SU-DHL-6 (cell line): ENCODE results near the gene HNRNPA1.
A peak's percentile ranks its signal among the peaks of the same experiment; 100 is the strongest.

ENCODE experiments used
- H2AFZ ChIP-seq: fragments of 200-600 bp; sonication (generic); 2 replicates; pipeline ENCODE4 v1.6.1; 2014; ENCODE audit warnings: low read depth, mild to moderate bottlenecking, moderate library complexity, mixed read lengths, antibody characterized with exemption, low read length; ENCODE audit not compliant: severe bottlenecking
- H3F3A ChIP-seq: fragments of 200-600 bp; shearing (Covaris generic); 2 replicates; pipeline ENCODE4 v1.6.0; 2016; ENCODE audit warnings: antibody characterized with exemption, mild to moderate bottlenecking; ENCODE audit not compliant: insufficient read depth
- H3K27ac ChIP-seq: fragments of 200-600 bp; sonication (generic); 2 replicates; pipeline ENCODE4 v1.5.1; 2016; ENCODE audit warnings: low read depth, mild to moderate bottlenecking, low read length, moderate library complexity, mixed read lengths
- H3K27me3 ChIP-seq: fragments of 200-600 bp; sonication (generic), shearing (Covaris generic); 2 replicates; pipeline ENCODE4 v1.6.0; 2014; ENCODE audit warnings: mild to moderate bottlenecking, low read length
- H3K36me3 ChIP-seq: fragments of 200-600 bp; sonication (generic); 2 replicates; pipeline ENCODE4 v1.6.1; 2014; ENCODE audit warnings: mild to moderate bottlenecking, low read length, mixed read lengths
- H3K4me2 ChIP-seq: fragments of 300-600, 200-600 bp; shearing (Covaris generic), sonication (generic); 2 replicates; pipeline ENCODE4 v1.6.0; 2014; ENCODE audit warnings: low read length, low read depth, mild to moderate bottlenecking; ENCODE audit not compliant: poor library complexity, severe bottlenecking
- H3K4me3 ChIP-seq: fragments of 200-600 bp; sonication (generic); 2 replicates; pipeline ENCODE4 v1.5.1; 2014; ENCODE audit warnings: antibody characterized with exemption, low read length, mild to moderate bottlenecking, mixed read lengths; ENCODE audit not compliant: insufficient read depth, poor library complexity, severe bottlenecking
- H3K79me2 ChIP-seq: fragments of 200-600 bp; sonication (generic); 2 replicates; pipeline ENCODE4 v1.6.1; 2014; ENCODE audit warnings: mild to moderate bottlenecking, low read length, moderate library complexity; ENCODE audit not compliant: insufficient read depth
- H3K9ac ChIP-seq: fragments of 200-600 bp; sonication (generic); 2 replicates; pipeline ENCODE4 v1.7.0; 2014; ENCODE audit warnings: mild to moderate bottlenecking, low read length
- H3K9me2 ChIP-seq: fragments of 200-600 bp; sonication (generic); replicated peaks from 2 replicates; pipeline ENCODE4 v1.6.1; 2014; ENCODE audit warnings: low read length; ENCODE audit not compliant: insufficient read depth
- H3K9me3 ChIP-seq: fragments of 200-600 bp; sonication (generic); 2 replicates; pipeline ENCODE4 v1.6.1; 2014; ENCODE audit warnings: low read length, mixed read lengths; ENCODE audit not compliant: insufficient read depth
- H4K20me1 ChIP-seq: fragments of 200-600 bp; sonication (generic); 2 replicates; pipeline ENCODE4 v1.6.1; 2014; ENCODE audit warnings: low read depth, mild to moderate bottlenecking, antibody characterized with exemption, low read length, moderate library complexity, mixed read lengths
- EZH2phosphoT487 ChIP-seq: fragments of 200-600 bp; sonication (generic), shearing (Covaris generic); conservative IDR thresholded peaks from 2 replicates; pipeline ENCODE4 v1.6.1; 2018; ENCODE audit warnings: mild to moderate bottlenecking, antibody characterized with exemption, low read length, moderate library complexity, mixed read lengths
- TF ChIP-seq, protein P1 (sequence below): fragments of 200-600 bp; sonication (generic); IDR thresholded peaks from one replicate; pipeline ENCODE4 v1.5.1; 2017; ENCODE audit warnings: antibody characterized with exemption, mild to moderate bottlenecking, low read length, moderate library complexity; ENCODE audit not compliant: insufficient read depth, poor library complexity, severe bottlenecking

The HNRNPA1 gene

DNA sequence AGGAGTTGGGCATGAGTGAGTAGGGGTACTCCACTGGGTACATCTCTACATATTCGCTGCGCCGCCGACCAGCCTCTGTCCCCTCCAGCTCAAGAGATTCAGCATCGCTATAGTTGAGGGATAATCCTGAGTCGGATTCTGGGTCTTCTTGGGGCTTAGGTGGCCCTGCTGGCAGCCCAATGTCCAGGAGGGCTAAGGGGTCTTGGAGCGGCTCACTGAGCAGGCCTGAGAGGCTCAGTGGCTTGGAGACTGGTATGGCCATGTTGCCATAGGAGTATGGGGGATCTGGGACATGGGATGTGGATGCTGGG lies 12.4 kb downstream of the HNRNPA1 start:
- no peak overlapping the region for H3K4me2 ChIP-seq
- H4K20me1 ChIP-seq = no peaks in the 10 kb centered on the region
- H3K9me3 ChIP-seq = no peaks in the 10 kb centered on the region
- no peaks in the 10 kb centered on the region for H3K79me2 ChIP-seq
- H3K4me3 ChIP-seq = no peak overlapping the region
- H3K27me3 ChIP-seq = no peaks in the 10 kb centered on the region
- no peak overlapping the region for H2AFZ ChIP-seq
- H3K9ac ChIP-seq = no peak overlapping the region
- H3K27ac ChIP-seq = no peak overlapping the region
- peaks cover 2% of the 10 kb centered on the region; the same call in 1 of the 2 replicates for H3K36me3 ChIP-seq
- peaks cover 31% of the 10 kb centered on the region for H3F3A ChIP-seq
- TF ChIP-seq EZH2phosphoT487 = no peak
- TF ChIP-seq, protein P1, sequence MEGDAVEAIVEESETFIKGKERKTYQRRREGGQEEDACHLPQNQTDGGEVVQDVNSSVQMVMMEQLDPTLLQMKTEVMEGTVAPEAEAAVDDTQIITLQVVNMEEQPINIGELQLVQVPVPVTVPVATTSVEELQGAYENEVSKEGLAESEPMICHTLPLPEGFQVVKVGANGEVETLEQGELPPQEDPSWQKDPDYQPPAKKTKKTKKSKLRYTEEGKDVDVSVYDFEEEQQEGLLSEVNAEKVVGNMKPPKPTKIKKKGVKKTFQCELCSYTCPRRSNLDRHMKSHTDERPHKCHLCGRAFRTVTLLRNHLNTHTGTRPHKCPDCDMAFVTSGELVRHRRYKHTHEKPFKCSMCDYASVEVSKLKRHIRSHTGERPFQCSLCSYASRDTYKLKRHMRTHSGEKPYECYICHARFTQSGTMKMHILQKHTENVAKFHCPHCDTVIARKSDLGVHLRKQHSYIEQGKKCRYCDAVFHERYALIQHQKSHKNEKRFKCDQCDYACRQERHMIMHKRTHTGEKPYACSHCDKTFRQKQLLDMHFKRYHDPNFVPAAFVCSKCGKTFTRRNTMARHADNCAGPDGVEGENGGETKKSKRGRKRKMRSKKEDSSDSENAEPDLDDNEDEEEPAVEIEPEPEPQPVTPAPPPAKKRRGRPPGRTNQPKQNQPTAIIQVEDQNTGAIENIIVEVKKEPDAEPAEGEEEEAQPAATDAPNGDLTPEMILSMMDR = no peak
- no peaks in the 10 kb centered on the region for H3K9me2 ChIP-seq

DNA sequence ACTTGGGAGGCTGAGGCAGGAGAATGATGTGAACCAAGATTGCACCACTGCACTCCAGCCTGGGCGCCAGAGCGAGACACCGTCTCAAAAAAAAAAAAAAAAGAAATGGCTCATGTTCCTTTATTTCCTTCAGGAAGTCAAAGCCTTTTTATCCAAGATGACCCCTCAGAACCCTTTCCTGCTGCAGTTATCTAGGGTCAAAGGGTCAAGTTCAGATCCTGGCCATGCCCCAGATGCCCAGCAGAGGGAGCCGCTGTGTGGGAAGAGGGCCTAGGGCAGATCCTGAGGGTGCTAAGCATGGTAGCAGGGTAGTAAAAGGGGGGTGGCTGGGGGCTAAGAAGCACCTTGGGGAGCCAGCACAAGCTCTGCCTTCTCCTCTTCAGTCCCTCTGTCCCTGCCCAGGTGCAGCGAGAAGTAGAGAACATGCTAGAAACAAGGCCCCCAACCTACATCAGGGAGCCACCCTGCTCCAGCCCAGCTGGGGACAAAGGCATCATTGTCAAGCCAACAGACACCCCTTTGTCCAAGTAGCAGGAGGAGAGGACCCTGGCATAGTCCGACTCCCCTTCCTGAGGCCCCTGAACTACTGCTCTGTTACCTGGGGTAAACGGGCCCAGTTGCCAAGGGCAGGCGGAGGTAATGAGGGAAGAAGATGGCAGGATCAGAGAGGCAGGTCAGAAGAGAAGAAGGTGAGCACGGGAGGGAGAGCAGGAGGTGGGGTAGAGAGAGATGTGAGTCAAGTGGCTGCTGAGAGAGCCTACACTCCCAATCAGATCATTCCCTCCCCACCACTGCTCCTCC lies 13.8 kb downstream of the HNRNPA1 start:
- Histone ChIP-seq H3K9me3 (no peaks in the 10 kb centered on the region), H2AFZ (no peak overlapping the region)
- no peak for TF ChIP-seq EZH2phosphoT487
- TF ChIP-seq, protein P1 = peak; percentile 88

DNA sequence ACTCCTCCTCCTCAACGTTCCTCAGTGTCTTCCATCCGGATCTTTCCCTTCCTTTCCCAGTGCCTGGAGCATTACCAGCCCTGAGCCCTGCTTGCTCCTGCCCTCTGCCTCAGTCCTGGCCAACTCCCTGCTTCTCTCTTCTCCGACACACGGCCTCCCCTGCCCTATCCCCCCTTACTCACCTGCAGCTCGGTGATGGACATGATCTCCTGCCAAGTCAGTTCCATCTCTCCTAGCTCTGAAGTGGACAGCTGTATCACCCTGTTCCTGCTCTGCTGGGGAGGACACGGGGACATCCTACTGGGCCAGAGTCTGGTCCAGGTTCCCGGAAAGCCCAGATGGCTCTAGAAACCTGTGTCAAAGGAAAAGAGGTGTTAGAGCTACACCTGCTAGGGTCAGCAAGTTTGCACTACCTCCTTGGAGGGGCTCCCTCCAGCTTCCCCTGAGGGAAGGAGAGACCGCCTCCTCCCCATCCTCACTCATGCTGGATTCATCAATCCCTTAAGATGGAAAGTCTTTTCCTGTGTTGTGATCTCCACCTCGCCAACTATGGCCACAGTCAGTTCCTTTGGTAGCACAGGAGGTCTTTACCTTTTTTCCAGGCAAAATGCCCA lies 14.5 kb downstream of the HNRNPA1 start:
- Histone ChIP-seq H3K27me3 (no peaks in the 10 kb centered on the region), H3K9ac (no peak overlapping the region), H3K9me2 (no peaks in the 10 kb centered on the region), H3F3A (peaks cover 9% of the 10 kb centered on the region; the same call in 1 of the 2 replicates), H3K36me3 (no peaks in the 10 kb centered on the region), H3K27ac (no peak overlapping the region), H3K4me3 (no peak overlapping the region), H3K9me3 (no peaks in the 10 kb centered on the region), H2AFZ (no peak overlapping the region), H4K20me1 (no peaks in the 10 kb centered on the region), H3K4me2 (no peak overlapping the region), H3K79me2 (no peaks in the 10 kb centered on the region)
- TF ChIP-seq, protein P1 = no peak
- no peak for TF ChIP-seq EZH2phosphoT487

More for the DNA sequence above, 13.8 kb downstream of the HNRNPA1 start:
- Histone ChIP-seq H3K27me3 (no peaks in the 10 kb centered on the region), H3K9me2 (no peaks in the 10 kb centered on the region), H3K4me2 (no peak overlapping the region), H3K79me2 (no peaks in the 10 kb centered on the region), H3F3A (peaks cover 16% of the 10 kb centered on the region), H3K4me3 (no peak overlapping the region), H4K20me1 (no peaks in the 10 kb centered on the region), H3K27ac (no peak overlapping the region), H3K9ac (no peak overlapping the region), H3K36me3 (no peaks in the 10 kb centered on the region)
